C4-2B (cell line): Measurements from ENCODE around the gene RPRD1B.

Source experiments
- H3K27ac ChIP-seq: fragments of 450-650 bp; 2 replicates; pipeline ENCODE4 v1.5.1; 2017
- CTCF ChIP-seq: fragments of 450-650 bp; conservative IDR thresholded peaks from 2 replicates; pipeline ENCODE4 v1.5.1; 2017; ENCODE audit warnings: mild to moderate bottlenecking
- ZFX ChIP-seq: fragments of 450-650 bp; IDR thresholded peaks from 2 replicates; pipeline ENCODE4 v1.6.1; 2017

The RPRD1B gene

DNA sequence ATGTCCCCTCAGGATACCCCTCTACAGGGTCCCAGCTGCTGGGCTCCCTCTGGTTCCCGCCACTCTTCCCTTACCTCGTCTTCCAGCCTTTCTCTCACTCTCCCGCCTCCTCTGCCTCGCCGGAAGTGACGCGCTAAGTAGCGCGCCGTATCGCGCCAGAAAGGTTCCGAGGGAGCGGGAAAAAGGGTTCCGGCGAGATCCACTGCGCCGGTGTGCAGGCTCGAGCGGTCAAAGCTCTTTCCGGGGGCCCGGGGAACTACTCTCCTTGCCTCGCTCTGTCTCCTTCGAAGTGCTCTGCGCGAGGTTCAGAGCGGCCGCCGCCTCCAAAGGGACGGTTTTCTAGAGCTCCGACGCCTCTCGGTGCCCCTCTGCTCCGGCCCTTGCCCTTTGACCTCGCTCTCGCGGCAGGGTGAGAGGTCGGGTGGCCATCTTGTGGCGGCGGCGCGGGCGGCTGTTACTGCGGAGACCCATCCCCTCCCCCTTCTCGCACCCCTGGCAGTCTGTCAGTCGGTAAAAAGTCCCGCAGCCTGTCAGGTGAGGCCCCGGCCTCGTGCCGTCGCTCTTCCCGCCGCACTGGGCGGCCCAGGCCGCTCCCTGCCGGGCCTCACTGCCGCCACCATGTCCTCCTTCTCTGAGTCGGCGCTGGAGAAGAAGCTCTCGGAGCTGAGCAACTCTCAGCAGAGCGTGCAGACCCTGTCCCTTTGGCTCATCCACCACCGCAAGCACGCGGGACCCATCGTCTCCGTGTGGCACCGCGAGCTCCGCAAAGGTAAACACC is at the start of gene RPRD1B, which contains the start of gene TTI1:
Gene RPRD1B (plus strand): TSS at position 417 of the 778 bp plus-strand sequence. CDS start 202 bp downstream, at position 619.
Gene TTI1 (minus strand): TSS at position 127 of the 778 bp plus-strand sequence. CDS start 19,640 bp downstream, outside the sequence.
- H3K27ac ChIP-seq = peak within 1 kb of the TSS; percentile 90
- TF ChIP-seq ZFX = peak; percentile 73
- TF ChIP-seq CTCF = no peak

DNA sequence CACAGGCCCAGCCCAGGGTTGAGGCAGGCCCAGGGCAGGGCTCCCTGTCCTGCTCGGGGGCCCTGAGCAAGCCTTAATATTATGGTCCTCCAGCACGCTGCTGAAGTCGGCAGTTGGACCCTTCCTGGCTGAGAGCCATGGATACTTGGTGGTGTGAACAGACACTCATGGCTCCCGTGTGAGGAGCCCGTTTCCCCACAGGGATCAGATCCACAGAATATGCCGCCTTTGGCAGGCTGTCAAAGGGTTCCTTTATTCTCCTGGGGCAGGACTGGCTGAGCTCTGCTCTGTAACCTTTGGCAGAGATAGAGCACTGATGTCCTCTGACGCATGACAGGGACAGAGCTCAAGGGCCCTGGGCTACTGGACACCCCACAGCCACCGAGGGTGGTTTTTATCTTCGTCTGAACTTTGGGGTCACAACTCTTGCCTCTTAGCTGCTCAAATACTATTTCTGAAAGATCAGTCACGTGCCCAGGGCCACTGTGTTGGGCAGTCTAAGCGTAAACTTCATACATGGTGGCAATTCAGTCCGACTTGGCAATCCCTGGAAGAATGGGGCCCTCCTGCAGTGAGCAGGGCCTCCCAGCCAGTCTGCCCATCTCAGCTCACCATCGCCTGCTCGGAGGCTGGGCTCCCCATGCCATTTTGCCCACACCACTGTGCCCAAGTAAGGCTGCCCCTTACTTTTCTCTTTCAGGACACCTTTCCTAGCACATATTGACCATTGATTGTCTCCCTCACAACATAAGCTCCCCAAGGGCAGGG is 49.3 kb upstream of the RPRD1B start:
- H3K27ac ChIP-seq = no peak overlapping the region
- TF ChIP-seq CTCF = no peak
- no peak for TF ChIP-seq ZFX

- no peak for TF ChIP-seq CTCF
- no peak for TF ChIP-seq ZFX
- peak overlapping the region; percentile 26; the same call in 1 of the 2 replicates for H3K27ac ChIP-seq
Measured at GRCh38 chr20:37986044-37986858, 47.3 kb upstream of the RPRD1B start.

GRCh38 chr20:37986873-37987601 is 46.5 kb upstream of the RPRD1B start:
- H3K27ac ChIP-seq = peak overlapping the region; percentile 26; the same call in 1 of the 2 replicates
- no peak for TF ChIP-seq CTCF
- TF ChIP-seq ZFX = no peak

- peak overlapping the region; percentile 26 for H3K27ac ChIP-seq
- no peak for TF ChIP-seq CTCF
- TF ChIP-seq ZFX = no peak
Measured at GRCh38 chr20:37987602-37988290, 45.8 kb upstream of the RPRD1B start.

DNA sequence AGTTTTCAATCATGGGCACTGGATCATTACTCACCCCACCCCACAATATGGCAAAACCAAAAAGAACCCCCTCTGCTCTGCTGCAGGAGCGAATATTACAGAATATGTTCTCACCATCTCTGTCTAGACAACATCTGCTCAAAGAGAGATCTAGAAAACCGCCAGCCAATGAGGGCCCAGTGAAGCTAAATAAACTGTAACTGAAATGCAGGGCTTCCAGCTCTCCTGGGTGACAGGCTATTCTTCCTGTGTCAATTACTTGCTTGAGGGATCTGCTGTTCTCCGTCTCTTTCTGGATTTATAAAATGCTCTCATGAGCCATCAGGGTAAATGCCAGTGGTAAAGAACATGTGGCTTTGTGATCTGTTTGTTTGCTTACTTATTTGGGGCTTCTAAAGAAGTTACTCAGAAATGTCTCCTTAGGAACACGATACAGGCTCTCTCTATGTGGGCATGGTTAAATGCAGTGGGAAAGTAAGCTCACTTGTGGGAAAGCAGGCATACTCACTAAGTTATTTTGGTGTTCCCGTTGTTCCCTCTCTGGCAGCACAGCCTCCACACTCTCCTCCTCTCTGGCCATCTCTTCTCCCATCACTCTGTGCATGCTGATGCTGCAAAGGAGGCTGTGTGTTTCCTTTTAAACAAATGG is 45.1 kb upstream of the RPRD1B start:
- no peak for TF ChIP-seq ZFX
- TF ChIP-seq CTCF = no peak
- H3K27ac ChIP-seq = peak overlapping the region; percentile 26; the same call in 1 of the 2 replicates
